Keratinocyte (primary cell): ENCODE data around the gene CCDC92. TPM values are rescaled to one million over a fixed set of nuclear protein-coding genes. Genes with fewer than 3 reads are reported as not detected.

Experiments
- DNase-seq: peaks from one replicate; pipeline ENCODE4 v3.0.0-alpha.2; 2011; ENCODE audit warnings: low read depth, missing footprints, low spot score
- FAIRE-seq: peaks from 2 replicates; lab custom pipeline; 2011; peaks lifted over from hg19 to GRCh38; lab: Jason Lieb, UNC
- H2AFZ ChIP-seq: 2 replicates; pipeline ENCODE4 v1.6.0; 2012; ENCODE audit warnings: low read length, control low read depth, inconsistent platforms; ENCODE audit not compliant: control insufficient read depth
- H3K27ac ChIP-seq: 2 replicates; pipeline ENCODE4 v1.5.1; 2011; ENCODE audit warnings: low read length; ENCODE audit not compliant: control insufficient read depth, insufficient read depth
- H3K27me3 ChIP-seq: 3 replicates; pipeline ENCODE4 v1.6.0; 2011; ENCODE audit warnings: low read length; ENCODE audit not compliant: control insufficient read depth, insufficient read depth; ENCODE audit errors: extremely low read depth
- H3K36me3 ChIP-seq, 2 experiments: 2 replicates in 1 of 2; 3 replicates in 1 of 2; pipeline ENCODE4 v1.5.1; 2011; ENCODE audit warnings: low read length in 2 of 2, mild to moderate bottlenecking in 1 of 2; ENCODE audit not compliant: control insufficient read depth in 2 of 2, insufficient read depth in 2 of 2; ENCODE audit errors: extremely low read depth in 1 of 2
- H3K4me1 ChIP-seq: 3 replicates; pipeline ENCODE4 v1.5.1; 2011; ENCODE audit warnings: low read length; ENCODE audit not compliant: control insufficient read depth, insufficient read depth; ENCODE audit errors: extremely low read depth
- H3K4me2 ChIP-seq: 3 replicates; pipeline ENCODE4 v1.6.0; 2011; ENCODE audit warnings: low read depth, low read length; ENCODE audit not compliant: control insufficient read depth, insufficient read depth; ENCODE audit errors: extremely low read depth
- H3K4me3 ChIP-seq, 3 experiments: fragments of 200-600 bp in 1 of 3; sonication (generic) in 1 of 3; 2 replicates in 2 of 3; 3 replicates in 1 of 3; pipeline ENCODE4 v1.5.1; 2011 to 2016; ENCODE audit warnings: low read length in 3 of 3, mild to moderate bottlenecking in 3 of 3, control low read depth in 2 of 3, inconsistent platforms in 1 of 3, low read depth in 1 of 3, mixed read lengths in 1 of 3, mixed run types in 1 of 3, moderate library complexity in 1 of 3; ENCODE audit not compliant: control insufficient read depth in 2 of 3, insufficient read depth in 2 of 3; ENCODE audit errors: extremely low read depth in 1 of 3
- H3K79me2 ChIP-seq: 2 replicates; pipeline ENCODE4 v1.6.0; 2012; ENCODE audit warnings: low read length; ENCODE audit not compliant: control insufficient read depth, insufficient read depth
- H3K9ac ChIP-seq: 3 replicates; pipeline ENCODE4 v1.6.0; 2011; ENCODE audit warnings: low read length; ENCODE audit not compliant: control insufficient read depth, insufficient read depth; ENCODE audit errors: extremely low read depth
- H3K9me1 ChIP-seq: 3 replicates; pipeline ENCODE4 v1.6.0; 2011; ENCODE audit warnings: low read length; ENCODE audit not compliant: control insufficient read depth, insufficient read depth; ENCODE audit errors: extremely low read depth
- H3K9me3 ChIP-seq: 2 replicates; pipeline ENCODE4 v1.5.1; 2012; ENCODE audit warnings: low read depth, low read length; ENCODE audit not compliant: control insufficient read depth
- H4K20me1 ChIP-seq: 3 replicates; pipeline ENCODE4 v1.6.0; 2011; ENCODE audit warnings: low read length; ENCODE audit not compliant: control insufficient read depth, insufficient read depth; ENCODE audit errors: extremely low read depth
- EZH2 ChIP-seq: IDR thresholded peaks from one replicate; pipeline ENCODE4 v1.6.1; 2012; ENCODE audit warnings: inconsistent platforms, mild to moderate bottlenecking, low read length, moderate library complexity
- dilution Hi-C: fragments of 300-500 bp; cut with MboI; formaldehyde crosslinking; loops from one replicate; pipeline ENCODE4 v1.7.0; 2020; ENCODE audit warnings: low sequenced_read_pairs; ENCODE audit not compliant: extremely low pct_ligation_motif_present
- polyA plus RNA-seq, 5 experiments: library from polyadenylated mRNA; depleted of rRNA in 3 of 5; stranded (reverse) in 3 of 5; stranded (forward) in 1 of 5; unstranded in 1 of 5; fragments of >200 nt; gene quantifications; 1 replicate in 1 of 5; 2 replicates in 3 of 5; 3 replicates in 1 of 5; pipeline versions ENCODE4 v1.2.1 to v1.2.3, GENCODE V29; 2011 to 2012; ENCODE audit warnings: missing spikeins in 2 of 5, low read depth in 1 of 5, low replicate concordance in 1 of 5
- TF ChIP-seq, protein P1 (sequence below), 3 experiments: IDR thresholded peaks in 1 of 3; conservative IDR thresholded peaks in 1 of 3; optimal IDR thresholded peaks in 1 of 3; 2 replicates in 2 of 3; 3 replicates in 1 of 3; pipeline versions ENCODE3 to v1.5.1; 2011; ENCODE audit warnings: low read length in 3 of 3, mild to moderate bottlenecking in 3 of 3, moderate library complexity in 2 of 3, control low read depth in 1 of 3, inconsistent platforms in 1 of 3; ENCODE audit not compliant: insufficient read depth in 2 of 3; ENCODE audit errors: extremely low read depth in 1 of 3

CCDC92 gene
- polyA plus RNA-seq, 1 donor (not counting 4 experiments of a cell fraction or from before 2014, with no cell fraction given): 8.3 TPM

DNA sequence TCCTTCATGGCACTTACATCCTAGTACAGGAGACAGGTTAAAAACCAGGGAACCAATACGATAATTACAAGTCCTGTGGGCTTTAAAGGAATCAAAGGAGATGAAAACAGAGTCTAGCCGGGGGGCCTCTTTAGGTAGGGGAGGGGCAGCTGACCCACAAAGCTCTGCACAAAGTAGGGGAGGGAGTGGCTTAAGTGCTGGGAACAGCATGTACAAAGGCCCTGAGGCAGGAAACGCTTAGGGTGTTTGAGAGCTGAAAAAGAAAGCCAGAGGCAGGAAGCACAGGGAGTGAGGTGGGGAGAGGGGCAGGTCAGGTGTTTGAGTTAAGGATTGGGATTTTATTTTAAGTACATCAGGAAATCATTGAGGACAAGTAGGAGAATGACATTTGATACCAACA is 38.1 kb upstream of the CCDC92 start:
- H3K79me2 ChIP-seq: no peaks in the 10 kb centered on the region
- TF ChIP-seq EZH2: no peak
- TF ChIP-seq, protein P1, sequence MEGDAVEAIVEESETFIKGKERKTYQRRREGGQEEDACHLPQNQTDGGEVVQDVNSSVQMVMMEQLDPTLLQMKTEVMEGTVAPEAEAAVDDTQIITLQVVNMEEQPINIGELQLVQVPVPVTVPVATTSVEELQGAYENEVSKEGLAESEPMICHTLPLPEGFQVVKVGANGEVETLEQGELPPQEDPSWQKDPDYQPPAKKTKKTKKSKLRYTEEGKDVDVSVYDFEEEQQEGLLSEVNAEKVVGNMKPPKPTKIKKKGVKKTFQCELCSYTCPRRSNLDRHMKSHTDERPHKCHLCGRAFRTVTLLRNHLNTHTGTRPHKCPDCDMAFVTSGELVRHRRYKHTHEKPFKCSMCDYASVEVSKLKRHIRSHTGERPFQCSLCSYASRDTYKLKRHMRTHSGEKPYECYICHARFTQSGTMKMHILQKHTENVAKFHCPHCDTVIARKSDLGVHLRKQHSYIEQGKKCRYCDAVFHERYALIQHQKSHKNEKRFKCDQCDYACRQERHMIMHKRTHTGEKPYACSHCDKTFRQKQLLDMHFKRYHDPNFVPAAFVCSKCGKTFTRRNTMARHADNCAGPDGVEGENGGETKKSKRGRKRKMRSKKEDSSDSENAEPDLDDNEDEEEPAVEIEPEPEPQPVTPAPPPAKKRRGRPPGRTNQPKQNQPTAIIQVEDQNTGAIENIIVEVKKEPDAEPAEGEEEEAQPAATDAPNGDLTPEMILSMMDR (optimal IDR thresholded peaks at IDR 0.05 in 1 of 3, IDR thresholded peaks at IDR 0.05 in 1 of 3, conservative IDR thresholded peaks at IDR 0.05 in 1 of 3; ENCODE audit: extremely low read depth in 1 of 3, insufficient read depth in 2 of 3, low read length in 3 of 3): no peak
- no peak overlapping the region for H3K4me3 ChIP-seq
- no peak for FAIRE-seq
- dilution Hi-C loops: no loop called here
- no peak overlapping the region for H3K9ac ChIP-seq
- peaks cover 4% of the 10 kb centered on the region for H3K4me1 ChIP-seq
- no peaks in the 10 kb centered on the region for H3K9me1 ChIP-seq
- no peaks in the 10 kb centered on the region for H4K20me1 ChIP-seq
- H3K27me3 ChIP-seq: no peaks in the 10 kb centered on the region
- H3K27ac ChIP-seq: no peak overlapping the region
- no peak overlapping the region for H2AFZ ChIP-seq
- no peaks in the 10 kb centered on the region for H3K9me3 ChIP-seq
- no peak for DNase-seq
- no peak overlapping the region for H3K4me2 ChIP-seq
- peaks cover 12 to 17% of the 10 kb centered on the region in 2 experiments for H3K36me3 ChIP-seq

DNA sequence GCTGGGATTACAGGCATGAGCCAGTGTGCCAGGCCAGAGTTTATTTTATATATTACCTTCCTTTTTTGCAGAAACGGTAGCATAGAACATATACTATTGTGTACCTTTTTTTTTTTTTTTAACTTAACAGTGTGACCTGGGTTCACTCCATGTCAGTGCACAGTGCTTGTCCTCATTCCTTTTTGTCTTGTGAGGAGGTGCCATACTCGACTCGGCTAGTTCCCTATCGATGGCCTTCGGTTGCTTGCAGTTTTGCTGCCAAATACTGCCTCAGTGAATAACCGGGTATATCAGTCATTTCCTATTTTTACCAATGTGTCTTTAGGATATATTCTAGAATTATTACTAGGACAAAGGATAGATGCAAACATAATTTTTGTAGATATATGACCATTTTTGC is 37.1 kb upstream of the CCDC92 start:
- peaks cover 12 to 17% of the 10 kb centered on the region in 2 experiments for H3K36me3 ChIP-seq
- H3K9ac ChIP-seq: no peak overlapping the region
- TF ChIP-seq, protein P1 (optimal IDR thresholded peaks at IDR 0.05 in 1 of 3, IDR thresholded peaks at IDR 0.05 in 1 of 3, conservative IDR thresholded peaks at IDR 0.05 in 1 of 3; ENCODE audit: extremely low read depth in 1 of 3, insufficient read depth in 2 of 3, low read length in 3 of 3): no peak
- no peak for TF ChIP-seq EZH2

More for the DNA sequence above, 37.1 kb upstream of the CCDC92 start:
- H3K4me3 ChIP-seq: no peak overlapping the region
- no peak overlapping the region for H3K4me2 ChIP-seq
- H2AFZ ChIP-seq: no peak overlapping the region
- no peaks in the 10 kb centered on the region for H3K27me3 ChIP-seq
- H3K27ac ChIP-seq: no peak overlapping the region
- dilution Hi-C loops: no loop called here
- peaks cover 4% of the 10 kb centered on the region for H3K4me1 ChIP-seq
- no peaks in the 10 kb centered on the region for H3K9me3 ChIP-seq
- no peaks in the 10 kb centered on the region for H3K9me1 ChIP-seq
- no peak for DNase-seq
- no peaks in the 10 kb centered on the region for H4K20me1 ChIP-seq
- H3K79me2 ChIP-seq: no peaks in the 10 kb centered on the region
- FAIRE-seq: no peak
